Measurements from ENCODE around the gene MPRIP.

The MPRIP gene

DNA sequence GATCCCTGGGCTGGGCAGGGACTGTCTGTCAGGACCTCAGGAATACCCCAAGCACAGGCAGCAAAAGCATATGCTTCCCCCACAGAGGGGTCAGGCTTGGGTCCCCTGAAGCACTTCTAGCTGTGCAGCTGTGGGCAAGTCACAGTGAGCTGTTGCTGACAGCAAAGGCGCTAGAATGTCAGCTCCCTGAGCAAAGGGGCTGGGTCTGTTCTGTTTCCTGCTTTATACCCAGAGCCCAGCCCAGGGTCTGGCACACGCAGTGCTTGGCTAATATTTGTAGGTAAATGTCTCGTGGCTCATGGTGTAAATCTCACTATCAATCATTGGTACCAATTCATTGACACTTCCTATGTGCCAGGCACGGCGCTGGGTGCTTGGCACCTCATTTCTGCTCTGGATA is 16.6 kb upstream of the MPRIP start:
- Histone ChIP-seq H3K9ac (ENCODE audit: low read depth, low read length) (no peak overlapping the region), H3K9me3 (ENCODE audit: insufficient read depth, low read depth, low read length) (no peaks in the 10 kb centered on the region), H3K27me3 (ENCODE audit: insufficient read depth, low read length) (no peaks in the 10 kb centered on the region), H3K36me3 (ENCODE audit: insufficient read depth, low read depth, low read length) (no peaks in the 10 kb centered on the region), H3K4me3 (ENCODE audit: low read length) (no peak overlapping the region), H3K4me1 (ENCODE audit: insufficient read depth, low read length) (peaks cover 12% of the 10 kb centered on the region), H3K27ac (ENCODE audit: low read length) (no peak overlapping the region)

DNA sequence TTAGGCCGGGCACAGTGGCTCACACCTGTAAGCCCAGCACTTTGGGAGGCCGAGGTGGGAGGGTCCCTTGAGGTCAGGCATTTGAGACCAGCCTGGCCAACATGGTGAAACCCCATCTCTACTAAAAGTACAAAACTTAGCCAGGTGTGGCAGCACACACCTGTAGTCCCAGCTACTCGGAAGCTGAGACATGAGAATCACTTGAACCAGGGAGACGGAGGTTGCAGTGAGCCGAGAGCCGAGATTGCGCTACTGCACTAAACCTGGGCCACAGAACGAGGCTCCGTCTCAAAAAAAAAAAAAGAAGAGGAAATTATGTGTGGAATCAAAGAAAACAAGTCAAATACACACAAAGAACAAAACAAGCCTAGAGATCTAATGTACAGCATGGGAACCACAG is 16.1 kb upstream of the MPRIP start:
- no peak overlapping the region for H3K9ac ChIP-seq (ENCODE audit: low read depth, low read length)
- H3K4me1 ChIP-seq (ENCODE audit: insufficient read depth, low read length), result peaks cover 12% of the 10 kb centered on the region
- H3K27ac ChIP-seq (ENCODE audit: low read length), result no peak overlapping the region

DNA sequence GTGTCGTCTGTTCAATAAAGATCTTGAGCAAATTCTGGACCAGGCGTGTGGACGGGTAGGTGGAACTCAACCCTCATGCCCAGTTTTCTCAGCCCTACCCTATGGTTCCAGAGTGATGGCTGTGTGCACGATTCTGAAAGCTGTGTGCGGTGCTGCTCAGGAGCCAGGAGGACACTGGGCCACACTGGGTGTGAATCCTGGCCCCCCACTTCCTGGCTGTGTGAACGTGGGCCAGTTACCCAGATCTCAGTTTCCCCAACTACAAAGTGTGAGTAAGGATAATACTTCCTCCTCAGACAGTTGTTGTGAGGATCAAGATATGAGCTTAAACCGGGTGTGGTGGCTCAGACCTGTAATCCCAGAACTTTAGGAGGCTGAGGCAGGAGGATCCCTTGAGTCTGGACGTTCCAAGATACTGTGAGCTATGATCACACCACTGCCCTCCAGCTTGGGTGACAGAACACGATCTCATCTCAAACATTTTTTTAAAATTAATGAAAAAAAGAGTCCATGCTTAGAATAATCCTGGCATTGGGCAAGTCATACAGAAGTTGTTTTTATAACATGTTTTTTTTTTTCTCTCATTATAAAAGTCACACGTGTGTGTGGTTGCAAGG is 14.7 kb upstream of the MPRIP start:
- no peaks in the 10 kb centered on the region for H3K9me3 ChIP-seq (ENCODE audit: insufficient read depth, low read depth, low read length)
- no peak overlapping the region for H3K27ac ChIP-seq (ENCODE audit: low read length)
- H3K4me3 ChIP-seq (ENCODE audit: low read length), result no peak overlapping the region
- H3K27me3 ChIP-seq (ENCODE audit: insufficient read depth, low read length), result no peaks in the 10 kb centered on the region
- peaks cover 12% of the 10 kb centered on the region for H3K4me1 ChIP-seq (ENCODE audit: insufficient read depth, low read length)
- H3K36me3 ChIP-seq (ENCODE audit: insufficient read depth, low read depth, low read length), result no peaks in the 10 kb centered on the region
- H3K9ac ChIP-seq (ENCODE audit: low read depth, low read length), result no peak overlapping the region

More for the DNA sequence above, 16.1 kb upstream of the MPRIP start:
- Histone ChIP-seq H3K27me3 (ENCODE audit: insufficient read depth, low read length) (no peaks in the 10 kb centered on the region), H3K9me3 (ENCODE audit: insufficient read depth, low read depth, low read length) (no peaks in the 10 kb centered on the region), H3K36me3 (ENCODE audit: insufficient read depth, low read depth, low read length) (no peaks in the 10 kb centered on the region), H3K4me3 (ENCODE audit: low read length) (no peak overlapping the region)

DNA sequence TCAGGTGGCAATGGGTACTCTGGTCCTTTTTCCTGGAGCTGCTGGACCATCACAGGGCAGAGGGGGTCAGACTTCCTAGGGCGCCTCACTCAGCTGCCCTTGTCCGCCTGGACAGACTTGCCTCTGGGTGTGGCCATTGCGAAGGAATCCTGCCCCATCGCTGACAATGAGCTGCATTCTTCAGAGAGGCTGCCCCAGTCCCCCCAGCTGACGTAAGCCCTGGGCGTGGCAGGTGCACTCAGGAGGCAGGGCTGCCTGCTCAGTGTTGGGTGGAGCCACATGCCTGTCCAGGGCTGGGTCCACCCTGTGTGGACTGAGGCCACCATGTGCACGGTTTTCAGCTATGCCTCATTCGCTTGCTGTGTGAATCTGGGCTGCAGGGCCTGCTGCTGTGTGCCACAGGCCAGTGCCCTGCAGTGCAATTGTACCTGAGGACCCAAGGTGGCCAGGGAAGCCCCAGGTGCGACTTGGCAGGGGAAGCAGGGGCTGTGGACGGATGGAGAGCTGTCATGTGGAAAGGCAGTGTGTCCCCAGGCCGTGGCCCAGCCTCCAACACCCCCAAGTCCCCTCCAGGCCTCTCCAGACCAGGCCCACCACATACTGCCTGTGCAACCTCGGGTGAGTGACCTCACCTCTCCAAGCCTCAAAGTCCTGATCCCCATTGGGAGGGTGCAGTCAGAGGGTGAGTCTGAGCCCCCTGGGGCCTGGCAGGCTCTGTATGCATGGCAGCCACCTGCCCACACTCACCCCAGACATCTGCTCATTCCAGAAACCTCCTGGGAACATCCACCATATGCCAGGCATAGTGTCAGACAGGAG is 14.0 kb upstream of the MPRIP start:
- Histone ChIP-seq H3K36me3 (ENCODE audit: insufficient read depth, low read depth, low read length) (no peaks in the 10 kb centered on the region), H3K9me3 (ENCODE audit: insufficient read depth, low read depth, low read length) (no peaks in the 10 kb centered on the region), H3K27me3 (ENCODE audit: insufficient read depth, low read length) (no peaks in the 10 kb centered on the region), H3K27ac (ENCODE audit: low read length) (peak overlapping the region; percentile 51), H3K9ac (ENCODE audit: low read depth, low read length) (peak overlapping the region; percentile 51; the same call in 1 of the 2 replicates), H3K4me1 (ENCODE audit: insufficient read depth, low read length) (peaks cover 12% of the 10 kb centered on the region), H3K4me3 (ENCODE audit: low read length) (peak overlapping the region; percentile 18; the same call in 1 of the 2 replicates)

DNA sequence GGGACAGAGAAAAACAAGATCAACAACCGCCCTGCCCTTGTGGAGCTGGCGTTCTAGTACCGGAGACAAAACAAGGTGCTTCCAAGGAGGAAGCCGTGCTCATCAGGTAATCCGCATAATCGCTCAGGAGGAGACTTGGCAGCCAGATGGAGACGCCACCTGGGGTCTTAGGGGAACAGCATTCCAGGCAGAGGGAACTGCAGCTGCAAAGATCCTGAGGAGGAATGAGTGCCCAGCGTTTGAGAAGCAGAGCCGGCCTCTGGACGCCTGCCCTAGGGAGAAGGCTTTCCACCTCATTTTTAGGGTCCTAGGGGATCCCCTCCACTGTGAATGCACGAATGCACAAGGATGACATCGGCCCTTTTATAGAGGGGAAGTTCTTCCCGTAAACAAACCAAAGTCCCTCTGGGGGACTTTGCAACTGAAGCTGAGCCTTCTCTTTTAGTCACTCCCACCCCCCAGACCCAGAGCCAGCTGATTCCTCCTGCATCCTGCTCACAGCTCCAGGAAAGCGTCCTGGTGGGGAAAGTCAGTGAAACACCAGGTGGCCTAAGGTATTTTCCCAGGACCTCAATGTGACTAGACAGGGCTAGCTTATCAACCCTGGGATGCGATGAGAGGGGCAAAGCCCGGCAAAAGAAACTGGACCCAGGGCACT is 13.2 kb upstream of the MPRIP start:
- H3K9ac ChIP-seq (ENCODE audit: low read depth, low read length), result peak overlapping the region; percentile 51; the same call in 1 of the 2 replicates
- no peaks in the 10 kb centered on the region for H3K27me3 ChIP-seq (ENCODE audit: insufficient read depth, low read length)
- H3K27ac ChIP-seq (ENCODE audit: low read length), result peak overlapping the region; percentile 51
- no peaks in the 10 kb centered on the region for H3K9me3 ChIP-seq (ENCODE audit: insufficient read depth, low read depth, low read length)
- H3K4me1 ChIP-seq (ENCODE audit: insufficient read depth, low read length), result peaks cover 12% of the 10 kb centered on the region
- no peaks in the 10 kb centered on the region for H3K36me3 ChIP-seq (ENCODE audit: insufficient read depth, low read depth, low read length)
- H3K4me3 ChIP-seq (ENCODE audit: low read length), result peak overlapping the region; percentile 18; the same call in 1 of the 2 replicates

DNA sequence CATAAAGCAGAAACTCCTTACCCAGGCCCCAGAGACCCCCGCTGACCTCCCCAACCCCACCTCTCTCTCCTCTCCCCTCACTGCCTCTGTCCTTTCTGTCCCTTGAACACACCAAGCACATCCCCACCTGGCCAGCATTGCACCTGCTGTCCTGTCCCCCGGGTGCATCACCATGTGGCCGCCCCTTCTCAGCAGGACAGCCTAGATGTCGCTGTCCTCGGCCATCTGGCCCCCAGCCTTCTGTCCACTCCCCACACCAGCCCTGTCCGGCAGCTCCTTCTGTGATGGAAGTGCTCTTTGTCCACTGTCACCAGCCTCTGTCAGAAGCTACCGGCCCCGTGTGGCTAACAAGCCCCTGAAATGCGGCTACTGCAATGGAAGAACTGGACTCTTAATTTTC is 12.3 kb upstream of the MPRIP start:
- Histone ChIP-seq H3K27me3 (ENCODE audit: insufficient read depth, low read length) (no peaks in the 10 kb centered on the region), H3K4me1 (ENCODE audit: insufficient read depth, low read length) (peaks cover 12% of the 10 kb centered on the region), H3K27ac (ENCODE audit: low read length) (no peak overlapping the region), H3K4me3 (ENCODE audit: low read length) (no peak overlapping the region), H3K9ac (ENCODE audit: low read depth, low read length) (no peak overlapping the region), H3K9me3 (ENCODE audit: insufficient read depth, low read depth, low read length) (no peaks in the 10 kb centered on the region), H3K36me3 (ENCODE audit: insufficient read depth, low read depth, low read length) (no peaks in the 10 kb centered on the region)

DNA sequence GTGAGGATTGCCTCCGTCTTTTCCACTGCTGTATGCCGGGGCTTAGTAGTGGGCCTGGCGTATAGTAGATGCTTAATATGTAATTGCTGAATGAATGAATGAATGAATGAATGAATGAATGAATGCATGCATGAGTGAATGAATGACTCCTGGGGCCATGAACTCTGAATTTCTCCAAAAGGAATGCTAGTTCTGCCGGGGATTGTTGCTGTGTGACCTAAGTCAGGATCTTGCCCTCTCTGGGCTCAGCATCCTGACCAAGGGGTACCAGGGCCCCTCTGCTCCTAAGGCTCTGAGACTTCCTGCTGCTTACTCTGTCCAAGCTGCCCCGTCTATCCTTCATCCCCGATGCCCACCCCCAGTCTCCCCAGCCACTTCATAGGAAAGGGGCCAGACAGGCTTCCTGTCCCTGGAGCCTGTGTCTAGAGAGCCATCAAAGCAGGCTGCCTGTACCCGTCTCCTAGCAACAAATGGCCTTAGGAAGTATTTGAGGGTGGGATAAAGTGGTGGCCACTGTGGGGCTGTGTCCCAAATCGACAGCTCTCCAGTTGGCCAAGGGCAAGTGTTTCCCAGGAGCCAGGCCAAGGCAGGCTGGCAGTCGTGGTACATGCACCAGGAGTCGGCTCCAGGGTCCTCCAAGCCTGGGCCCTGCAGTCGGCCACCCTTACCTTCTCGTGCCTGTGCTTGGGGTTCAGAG is 11.6 kb upstream of the MPRIP start:
- peaks cover 12% of the 10 kb centered on the region for H3K4me1 ChIP-seq (ENCODE audit: insufficient read depth, low read length)
- H3K36me3 ChIP-seq (ENCODE audit: insufficient read depth, low read depth, low read length), result no peaks in the 10 kb centered on the region
- no peaks in the 10 kb centered on the region for H3K9me3 ChIP-seq (ENCODE audit: insufficient read depth, low read depth, low read length)
- no peak overlapping the region for H3K4me3 ChIP-seq (ENCODE audit: low read length)
- no peaks in the 10 kb centered on the region for H3K27me3 ChIP-seq (ENCODE audit: insufficient read depth, low read length)
- no peak overlapping the region for H3K9ac ChIP-seq (ENCODE audit: low read depth, low read length)
- no peak overlapping the region for H3K27ac ChIP-seq (ENCODE audit: low read length)

DNA sequence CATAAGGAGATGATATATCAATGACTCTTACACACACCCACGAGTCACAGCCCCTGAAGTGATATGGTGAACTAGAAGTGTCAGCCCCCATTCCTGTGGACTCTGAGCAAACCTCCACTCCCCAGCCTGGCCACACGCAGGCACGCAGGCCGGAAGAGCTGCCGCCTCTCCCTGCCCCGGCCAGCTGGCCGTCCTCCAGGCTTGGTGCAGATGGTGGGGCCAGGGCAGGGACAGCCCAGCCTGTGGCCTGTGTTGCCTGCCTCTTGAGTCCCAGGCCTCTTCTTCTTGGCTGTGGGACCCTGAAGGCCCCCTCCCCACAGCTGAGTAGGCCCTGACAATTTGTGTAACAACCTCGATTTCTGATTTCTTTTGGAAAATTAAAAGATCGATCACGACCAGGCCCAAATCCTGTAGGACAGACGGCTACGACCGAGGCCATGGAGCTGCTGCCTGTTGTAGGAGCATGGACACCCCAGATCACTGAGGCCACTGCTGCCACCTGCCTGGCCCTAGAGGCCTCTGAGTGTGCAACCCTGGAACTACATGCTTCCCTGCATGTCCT is 10.0 kb upstream of the MPRIP start:
- Histone ChIP-seq H3K4me1 (ENCODE audit: insufficient read depth, low read length) (peaks cover 12% of the 10 kb centered on the region), H3K9me3 (ENCODE audit: insufficient read depth, low read depth, low read length) (no peaks in the 10 kb centered on the region), H3K36me3 (ENCODE audit: insufficient read depth, low read depth, low read length) (no peaks in the 10 kb centered on the region), H3K27ac (ENCODE audit: low read length) (no peak overlapping the region), H3K27me3 (ENCODE audit: insufficient read depth, low read length) (no peaks in the 10 kb centered on the region), H3K4me3 (ENCODE audit: low read length) (no peak overlapping the region), H3K9ac (ENCODE audit: low read depth, low read length) (no peak overlapping the region)

DNA sequence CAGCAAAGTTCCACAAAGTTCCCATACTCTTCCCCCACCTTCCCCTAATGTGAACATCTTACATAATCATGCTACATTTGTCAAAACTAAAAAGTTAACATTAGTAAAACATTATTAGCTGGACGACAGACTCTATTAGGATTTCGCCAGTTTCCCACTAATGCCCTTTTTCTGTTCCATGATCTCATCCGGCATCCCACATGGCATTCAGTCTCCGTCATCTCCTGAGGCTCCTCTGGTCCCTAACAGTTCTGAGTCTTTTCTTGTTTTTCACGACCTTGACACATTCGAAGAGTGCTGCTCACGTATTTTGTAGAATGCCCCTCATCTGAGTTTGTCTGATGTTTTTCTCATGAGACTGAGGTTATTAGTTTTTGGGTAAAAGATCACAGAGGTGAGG is 8.8 kb upstream of the MPRIP start:
- Histone ChIP-seq H3K27me3 (ENCODE audit: insufficient read depth, low read length) (no peaks in the 10 kb centered on the region), H3K9me3 (ENCODE audit: insufficient read depth, low read depth, low read length) (no peaks in the 10 kb centered on the region), H3K9ac (ENCODE audit: low read depth, low read length) (no peak overlapping the region), H3K36me3 (ENCODE audit: insufficient read depth, low read depth, low read length) (no peaks in the 10 kb centered on the region), H3K4me1 (ENCODE audit: insufficient read depth, low read length) (peaks cover 9% of the 10 kb centered on the region), H3K27ac (ENCODE audit: low read length) (no peak overlapping the region), H3K4me3 (ENCODE audit: low read length) (no peak overlapping the region)

DNA sequence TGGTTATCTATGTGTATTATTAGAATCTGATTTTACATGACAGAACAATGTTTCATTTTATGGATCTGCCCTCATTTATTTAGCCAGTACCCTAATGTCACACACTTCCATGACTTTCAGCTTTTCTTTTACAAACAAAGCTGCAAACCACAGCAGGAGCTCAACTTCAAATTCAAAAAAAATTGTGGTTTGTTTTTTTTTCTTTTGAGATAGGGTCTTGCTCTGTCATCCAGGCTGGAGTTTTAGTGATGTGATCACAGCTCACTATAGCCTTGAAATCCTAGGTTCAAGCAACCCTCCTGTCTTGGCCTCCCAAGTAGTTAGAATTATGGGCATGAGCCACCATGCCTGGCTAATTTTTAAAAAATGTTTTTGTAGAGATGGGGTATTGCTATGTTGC is 8.2 kb upstream of the MPRIP start:
- H3K4me3 ChIP-seq (ENCODE audit: low read length), result no peak overlapping the region
- H3K9me3 ChIP-seq (ENCODE audit: insufficient read depth, low read depth, low read length), result no peaks in the 10 kb centered on the region
- H3K4me1 ChIP-seq (ENCODE audit: insufficient read depth, low read length), result peaks cover 6% of the 10 kb centered on the region
- H3K27me3 ChIP-seq (ENCODE audit: insufficient read depth, low read length), result no peaks in the 10 kb centered on the region
- H3K9ac ChIP-seq (ENCODE audit: low read depth, low read length), result no peak overlapping the region
- H3K36me3 ChIP-seq (ENCODE audit: insufficient read depth, low read depth, low read length), result no peaks in the 10 kb centered on the region
- H3K27ac ChIP-seq (ENCODE audit: low read length), result no peak overlapping the region

DNA sequence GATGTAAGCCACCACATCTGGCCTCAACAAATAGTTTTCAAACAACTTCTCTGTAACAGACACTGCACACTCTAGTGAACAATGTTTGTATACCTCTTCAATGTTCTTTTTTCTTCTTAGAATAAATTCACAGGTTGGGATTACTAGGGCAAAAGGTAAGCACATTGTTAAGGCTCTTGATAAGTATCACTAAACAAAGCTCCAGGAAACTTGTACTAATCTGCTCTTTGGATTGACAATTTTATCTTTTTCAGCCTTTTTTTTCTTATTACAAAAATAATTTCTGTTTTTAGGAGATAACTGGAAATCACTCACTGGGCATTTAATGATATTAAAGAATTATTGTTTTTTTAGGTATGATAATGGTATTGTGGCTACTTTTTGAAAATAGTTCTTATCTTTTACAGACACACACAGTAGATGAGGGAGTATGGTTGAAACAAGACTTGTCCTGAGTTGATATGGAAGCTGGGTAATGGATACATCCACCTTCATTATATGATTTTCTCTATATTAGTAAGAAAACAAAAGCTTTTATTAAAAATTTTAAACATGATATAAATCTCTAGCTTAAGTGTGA is 7.7 kb upstream of the MPRIP start:
- no peak overlapping the region for H3K27ac ChIP-seq (ENCODE audit: low read length)
- no peak overlapping the region for H3K9ac ChIP-seq (ENCODE audit: low read depth, low read length)
- no peak overlapping the region for H3K4me3 ChIP-seq (ENCODE audit: low read length)
- no peaks in the 10 kb centered on the region for H3K9me3 ChIP-seq (ENCODE audit: insufficient read depth, low read depth, low read length)
- peaks cover under 1% of the 10 kb centered on the region; the same call in 1 of the 2 replicates for H3K4me1 ChIP-seq (ENCODE audit: insufficient read depth, low read length)
- H3K27me3 ChIP-seq (ENCODE audit: insufficient read depth, low read length), result no peaks in the 10 kb centered on the region
- H3K36me3 ChIP-seq (ENCODE audit: insufficient read depth, low read depth, low read length), result no peaks in the 10 kb centered on the region
